K562 (cell line): ENCODE results near the gene OSBPL1A. TPM values are rescaled to one million over a fixed set of nuclear protein-coding genes. Genes with fewer than 3 reads are reported as not detected.

Source experiments
- ATAC-seq: fragments of 200-7000 bp; cut with Tn5 transposase; 3 replicates; pipeline ENCODE4 v1.9.1; 2020; ENCODE audit warnings: moderate library complexity
- BruUV-seq: library from RNA; stranded (reverse); fragments of 400-500 nt; replicated peaks from 2 replicates; lab custom pipeline; 2021; lab: Mats Ljungman, UMichigan
- CTCF ChIA-PET: fragments of 300-600 bp; formaldehyde crosslinking; extraction: SDS; loops from one replicate; lab custom pipeline; 2021; ENCODE audit warnings: low intra/inter-chr PET ratio; lab: Yijun Ruan, JAX
- POLR2A ChIA-PET: fragments of 300-600, 350-650 bp; sonication (Branson Sonifier 250); formaldehyde crosslinking; extraction: SDS; loops from one replicate; lab custom pipeline; 2021; ENCODE audit warnings: antibody characterized with exemption, inconsistent platforms; lab: Yijun Ruan, JAX
- DNase-seq, 4 experiments: peaks; one replicate each; pipeline versions ENCODE4 v3.0.0 to v3.0.0-alpha.2; 2011 to 2018; ENCODE audit warnings: low spot score in 3 of 4, mixed read lengths in 3 of 4; ENCODE audit errors: extremely low read depth in 1 of 4
- FAIRE-seq: peaks from 2 replicates; lab custom pipeline; 2011; peaks lifted over from hg19 to GRCh38; lab: Jason Lieb, UNC
- H2AFZ ChIP-seq: 2 replicates; pipeline ENCODE4 v1.6.0; 2011; ENCODE audit warnings: low read depth, low read length, control low read depth, inconsistent platforms
- H3K27ac ChIP-seq: fragments of 200-600 bp; 3 replicates; pipeline ENCODE4 v1.8.0; 2011; ENCODE audit warnings: low read depth, mild to moderate bottlenecking, control low read depth, inconsistent platforms, low read length, moderate library complexity, mixed read lengths; ENCODE audit errors: extremely low read depth
- H3K27me3 ChIP-seq, 2 experiments: fragments of 300-600 bp in 1 of 2; 2 replicates in 1 of 2; 3 replicates in 1 of 2; pipeline versions ENCODE4 v1.6.0 to v1.8.0; 2011; ENCODE audit warnings: inconsistent platforms in 2 of 2, low read length in 2 of 2, mild to moderate bottlenecking in 1 of 2, mixed read lengths in 1 of 2, moderate library complexity in 1 of 2; ENCODE audit not compliant: control insufficient read depth in 2 of 2, insufficient read depth in 2 of 2
- H3K36me3 ChIP-seq: fragments of 300-600 bp; 3 replicates; pipeline ENCODE4 v1.8.0; 2011; ENCODE audit warnings: mild to moderate bottlenecking, low read length, inconsistent platforms; ENCODE audit not compliant: control insufficient read depth, insufficient read depth
- H3K4me1 ChIP-seq, 2 experiments: fragments of 200-600 bp in 1 of 2; replicated peaks in 1 of 2; 2 replicates in 1 of 2; 3 replicates in 1 of 2; pipeline versions ENCODE4 v1.5.1 to v1.8.0; 2011; ENCODE audit warnings: inconsistent platforms in 2 of 2, low read length in 2 of 2, mild to moderate bottlenecking in 1 of 2, mixed read lengths in 1 of 2, moderate library complexity in 1 of 2; ENCODE audit not compliant: control insufficient read depth in 2 of 2, insufficient read depth in 2 of 2
- H3K4me2 ChIP-seq: 2 replicates; pipeline ENCODE4 v1.6.1; 2011; ENCODE audit warnings: low read length, control low read depth, inconsistent platforms, mixed read lengths; ENCODE audit not compliant: insufficient read depth
- H3K4me3 ChIP-seq: fragments of 200-600 bp; sonication (generic), shearing (Covaris generic); 2 replicates; pipeline ENCODE4 v1.5.1; 2016; ENCODE audit warnings: control low read depth, inconsistent platforms
- H3K79me2 ChIP-seq: fragments of 200-600 bp; 3 replicates; pipeline ENCODE4 v1.8.0; 2011; ENCODE audit warnings: low read length, inconsistent platforms; ENCODE audit not compliant: control insufficient read depth, insufficient read depth
- H3K9ac ChIP-seq, 2 experiments: 2 replicates each; pipeline versions ENCODE4 v1.6.0 to v1.6.1; 2011; ENCODE audit warnings: low read depth in 2 of 2, low read length in 2 of 2, control low read depth in 1 of 2, inconsistent platforms in 1 of 2, mild to moderate bottlenecking in 1 of 2, mixed read lengths in 1 of 2; ENCODE audit not compliant: insufficient read depth in 1 of 2
- H3K9me1 ChIP-seq: one replicate; pipeline ENCODE4 v1.6.0; 2011; ENCODE audit warnings: inconsistent platforms, mild to moderate bottlenecking, low read length, moderate library complexity; ENCODE audit not compliant: control insufficient read depth, insufficient read depth
- H3K9me3 ChIP-seq: replicated peaks from 2 replicates; pipeline ENCODE4 v1.5.1; 2011; ENCODE audit warnings: low read depth, low read length, inconsistent platforms; ENCODE audit not compliant: control insufficient read depth, insufficient read depth
- H4K20me1 ChIP-seq: replicated peaks from 2 replicates; pipeline ENCODE4 v1.6.1; 2011; ENCODE audit warnings: low read length, inconsistent platforms, mixed read lengths; ENCODE audit not compliant: control insufficient read depth, insufficient read depth
- CEBPB ChIP-seq: fragments of 450-650 bp; IDR thresholded peaks from 2 replicates; pipeline ENCODE4 v1.6.1; 2016; ENCODE audit warnings: missing genetic modification characterization, missing compliant biosample characterization
- CREBBP ChIP-seq: IDR thresholded peaks from one replicate; pipeline ENCODE4 v1.6.1; 2012; ENCODE audit warnings: low read depth, mild to moderate bottlenecking, control low read depth, inconsistent platforms, low read length
- CSDE1 ChIP-seq, 2 experiments: fragments of 450-650 bp; IDR thresholded peaks; 2 replicates each; pipeline ENCODE4 v1.6.1; 2016; ENCODE audit warnings: mild to moderate bottlenecking in 1 of 2
- ETS2 ChIP-seq: IDR thresholded peaks from 2 replicates; pipeline ENCODE4 v1.6.1; 2016; ENCODE audit warnings: borderline replicate concordance, missing genetic modification characterization, mild to moderate bottlenecking, moderate library complexity, missing compliant biosample characterization; ENCODE audit not compliant: poor library complexity, severe bottlenecking
- KDM4B ChIP-seq, 2 experiments: fragments of 450-650 bp in 1 of 2; sonication (generic) in 1 of 2; IDR thresholded peaks; 2 replicates each; pipeline ENCODE4 v1.6.1; 2016 to 2017; ENCODE audit warnings: borderline replicate concordance in 2 of 2, antibody characterized with exemption in 1 of 2, low read depth in 1 of 2, mild to moderate bottlenecking in 1 of 2
- MED1 ChIP-seq: sonication (generic); formaldehyde crosslinking; IDR thresholded peaks from 2 replicates; pipeline ENCODE4 v1.8.1; 2023; ENCODE audit warnings: missing genetic modification reagents, borderline replicate concordance
- MXI1 ChIP-seq: IDR thresholded peaks from 2 replicates; pipeline ENCODE4 v1.6.1; 2011; ENCODE audit warnings: low read depth, mild to moderate bottlenecking, improper control_type of control experiment, low read length
- POLR2H ChIP-seq: IDR thresholded peaks from 2 replicates; pipeline ENCODE4 v1.6.1; 2016; ENCODE audit warnings: missing genetic modification characterization, low read depth, mild to moderate bottlenecking, control low read depth, missing compliant biosample characterization, moderate library complexity
- POLR3A ChIP-seq: IDR thresholded peaks from 2 replicates; pipeline ENCODE4 v1.6.1; 2011; ENCODE audit warnings: borderline replicate concordance, mild to moderate bottlenecking, moderate library complexity; ENCODE audit not compliant: insufficient read length, insufficient read depth; ENCODE audit errors: extremely low read depth
- ZKSCAN3 ChIP-seq: fragments of 250-450 bp; sonication (Bioruptor Pico); IDR thresholded peaks from 2 replicates; pipeline ENCODE4 v1.4.0; 2020
- ZNF57 ChIP-seq: fragments of 450-650 bp; formaldehyde crosslinking; IDR thresholded peaks from 2 replicates; pipeline ENCODE4 v1.4.0; 2020; ENCODE audit warnings: mild to moderate bottlenecking, moderate library complexity
- WGBS: fragments of 100-300 bp; shearing (Covaris generic); methylation state at CpG from one replicate; pipeline ENCODE4 v1.1.6; 2016; ENCODE audit warnings: low coverage, mixed read lengths; ENCODE audit not compliant: insufficient coverage; ENCODE audit errors: missing lambda C conversion rate; 5-methylcytosine and 5-hydroxymethylcytosine counted together
- in situ Hi-C: fragments of 300-500 bp; cut with MboI; formaldehyde crosslinking; loops from 4 replicates; pipeline ENCODE4 v1.15.0; 2018; ENCODE audit warnings: inconsistent platforms, mixed read lengths
- intact Hi-C: fragments of 100-400 bp; cut with micrococcal nuclease; formaldehyde crosslinking; loops from 2 replicates; pipeline ENCODE4 v1.14.2; 2022
- polyA plus RNA-seq, 8 experiments: library from polyadenylated mRNA; depleted of rRNA in 4 of 8; stranded (reverse) in 5 of 8; unstranded in 3 of 8; fragments of >200 nt; fragmentation: Nextera tagmentation in 2 of 8; fragmentation: Illumina TruSeq in 1 of 8; extraction: Ambion mirVana in 2 of 8; extraction: Trizol in 1 of 8; gene quantifications; 2 replicates each; pipeline versions ENCODE4 v1.2.1 to v1.2.3, GENCODE V29; 2011 to 2014; ENCODE audit warnings: inconsistent platforms in 1 of 8, missing spikeins in 1 of 8
- total RNA-seq, 7 experiments: library from RNA; depleted of rRNA in 6 of 7; stranded (reverse); fragments of >200 nt in 6 of 7; fragmentation: Illumina TruSeq in 2 of 7; extraction: Trizol in 2 of 7; gene quantifications; 2 replicates each; pipeline versions ENCODE4 v1.2.1 to v1.2.3, GENCODE V29; 2011 to 2021; ENCODE audit warnings: low replicate concordance in 1 of 7
- TF ChIP-seq, protein P1 (sequence below): fragments of 250-450 bp; sonication (Bioruptor Pico); IDR thresholded peaks from 2 replicates; pipeline ENCODE4 v1.9.0; 2021; ENCODE audit warnings: mild to moderate bottlenecking, inconsistent platforms
- TF ChIP-seq, protein P2 (sequence below): fragments of 450-650 bp; IDR thresholded peaks from 2 replicates; pipeline ENCODE4 v1.6.1; 2016; ENCODE audit warnings: antibody characterized with exemption
- TF ChIP-seq, protein P3 (sequence below): IDR thresholded peaks from 3 replicates; pipeline ENCODE4 v1.6.1; 2011; ENCODE audit warnings: borderline replicate concordance, mild to moderate bottlenecking; ENCODE audit not compliant: insufficient read length, insufficient read depth
- TF ChIP-seq, protein P4 (sequence below): sonication (generic); formaldehyde crosslinking; IDR thresholded peaks from 2 replicates; pipeline ENCODE4 v1.8.0; 2022; ENCODE audit warnings: mild to moderate bottlenecking, missing genetic modification reagents

Gene OSBPL1A
- total and polyA plus RNA-seq, 9 of the 15 experiments (the other 6 are each of a cell fraction or from before 2014, with no cell fraction given): 0.40 to 0.49 TPM; not detected in 7

DNA sequence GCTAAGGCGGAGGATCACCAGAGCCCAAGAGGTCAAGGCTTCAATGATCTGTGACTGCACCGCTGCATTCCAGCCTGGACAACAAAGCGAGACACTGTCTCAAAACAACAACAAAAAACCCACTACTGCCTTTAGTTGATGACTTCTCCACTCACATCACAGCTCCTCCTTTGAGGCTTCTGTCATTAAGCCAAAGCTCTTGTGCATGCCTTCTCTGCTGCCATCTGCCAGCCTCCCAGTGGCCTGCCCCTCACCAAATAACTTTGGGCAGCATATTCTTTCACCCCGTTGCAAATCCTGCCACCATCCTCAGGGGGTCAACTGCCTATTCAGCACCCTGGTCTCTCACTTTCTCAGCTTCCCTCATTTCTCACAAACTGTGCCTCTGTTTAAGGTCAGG, 27.5 kb downstream of the OSBPL1A start:
- Histone ChIP-seq H3K4me3 (no peak overlapping the region), H4K20me1 (no peaks in the 10 kb centered on the region), H3K27me3 (0 out of 5 replicates have a peak, but pooled peaks cover 0 to 5% of the 10 kb centered on the region in 2 experiments), H3K36me3 (no peaks in the 10 kb centered on the region), H3K4me1 (no peaks in the 10 kb centered on the region), H3K9me1 (no peaks in the 10 kb centered on the region), H3K27ac (no peak overlapping the region), H3K4me2 (no peak overlapping the region), H3K9me3 (no peaks in the 10 kb centered on the region), H3K79me2 (no peaks in the 10 kb centered on the region), H2AFZ (no peak overlapping the region), H3K9ac (no peak overlapping the region)
- ChIA-PET POLR2A (interaction anchor here (0.7 kb wide), 1 partner anchor 1357 kb away, joined by 3 read pairs; no protein-coding TSS in a partner anchor), CTCF (no interaction called here)
- in situ Hi-C loops: no loop called here
- BruUV-seq: no TSS peak
- ATAC-seq (no peak), FAIRE-seq (no peak), DNase-seq (no peak)
- intact Hi-C loops: no loop called here
- 4% methylated on average over 4 of the region's 4 CpGs for WGBS
- TF ChIP-seq CEBPB (tag): no peak
- TF ChIP-seq POLR3A: no peak
- TF ChIP-seq CREBBP: no peak
- no peak for TF ChIP-seq POLR2H
- TF ChIP-seq, protein P1, sequence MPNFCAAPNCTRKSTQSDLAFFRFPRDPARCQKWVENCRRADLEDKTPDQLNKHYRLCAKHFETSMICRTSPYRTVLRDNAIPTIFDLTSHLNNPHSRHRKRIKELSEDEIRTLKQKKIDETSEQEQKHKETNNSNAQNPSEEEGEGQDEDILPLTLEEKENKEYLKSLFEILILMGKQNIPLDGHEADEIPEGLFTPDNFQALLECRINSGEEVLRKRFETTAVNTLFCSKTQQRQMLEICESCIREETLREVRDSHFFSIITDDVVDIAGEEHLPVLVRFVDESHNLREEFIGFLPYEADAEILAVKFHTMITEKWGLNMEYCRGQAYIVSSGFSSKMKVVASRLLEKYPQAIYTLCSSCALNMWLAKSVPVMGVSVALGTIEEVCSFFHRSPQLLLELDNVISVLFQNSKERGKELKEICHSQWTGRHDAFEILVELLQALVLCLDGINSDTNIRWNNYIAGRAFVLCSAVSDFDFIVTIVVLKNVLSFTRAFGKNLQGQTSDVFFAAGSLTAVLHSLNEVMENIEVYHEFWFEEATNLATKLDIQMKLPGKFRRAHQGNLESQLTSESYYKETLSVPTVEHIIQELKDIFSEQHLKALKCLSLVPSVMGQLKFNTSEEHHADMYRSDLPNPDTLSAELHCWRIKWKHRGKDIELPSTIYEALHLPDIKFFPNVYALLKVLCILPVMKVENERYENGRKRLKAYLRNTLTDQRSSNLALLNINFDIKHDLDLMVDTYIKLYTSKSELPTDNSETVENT (CRISPR knock-in tag): no peak
- TF ChIP-seq, protein P2, sequence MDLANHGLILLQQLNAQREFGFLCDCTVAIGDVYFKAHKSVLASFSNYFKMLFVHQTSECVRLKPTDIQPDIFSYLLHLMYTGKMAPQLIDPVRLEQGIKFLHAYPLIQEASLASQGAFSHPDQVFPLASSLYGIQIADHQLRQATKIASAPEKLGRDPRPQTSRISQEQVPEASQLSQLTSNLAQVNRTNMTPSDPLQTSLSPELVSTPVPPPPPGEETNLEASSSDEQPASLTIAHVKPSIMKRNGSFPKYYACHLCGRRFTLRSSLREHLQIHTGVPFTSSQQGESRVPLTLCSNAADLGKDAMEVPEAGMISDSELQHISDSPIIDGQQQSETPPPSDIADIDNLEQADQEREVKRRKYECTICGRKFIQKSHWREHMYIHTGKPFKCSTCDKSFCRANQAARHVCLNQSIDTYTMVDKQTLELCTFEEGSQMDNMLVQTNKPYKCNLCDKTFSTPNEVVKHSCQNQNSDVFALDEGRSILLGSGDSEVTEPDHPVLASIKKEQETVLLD: no peak
- no peak for TF ChIP-seq ZNF57
- no peak for TF ChIP-seq MED1 (CRISPR knock-in tag)
- TF ChIP-seq KDM4B (IDR thresholded peaks at IDR 0.05; ENCODE audit: borderline replicate concordance in 2 of 2, low read depth in 1 of 2): no peak
- no peak for TF ChIP-seq ETS2 (tag)
- TF ChIP-seq CSDE1 (IDR thresholded peaks at IDR 0.05): no peak
- no peak for TF ChIP-seq ZKSCAN3 (CRISPR knock-in tag)
- TF ChIP-seq, protein P3, sequence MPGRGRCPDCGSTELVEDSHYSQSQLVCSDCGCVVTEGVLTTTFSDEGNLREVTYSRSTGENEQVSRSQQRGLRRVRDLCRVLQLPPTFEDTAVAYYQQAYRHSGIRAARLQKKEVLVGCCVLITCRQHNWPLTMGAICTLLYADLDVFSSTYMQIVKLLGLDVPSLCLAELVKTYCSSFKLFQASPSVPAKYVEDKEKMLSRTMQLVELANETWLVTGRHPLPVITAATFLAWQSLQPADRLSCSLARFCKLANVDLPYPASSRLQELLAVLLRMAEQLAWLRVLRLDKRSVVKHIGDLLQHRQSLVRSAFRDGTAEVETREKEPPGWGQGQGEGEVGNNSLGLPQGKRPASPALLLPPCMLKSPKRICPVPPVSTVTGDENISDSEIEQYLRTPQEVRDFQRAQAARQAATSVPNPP: no peak
- TF ChIP-seq, protein P4, sequence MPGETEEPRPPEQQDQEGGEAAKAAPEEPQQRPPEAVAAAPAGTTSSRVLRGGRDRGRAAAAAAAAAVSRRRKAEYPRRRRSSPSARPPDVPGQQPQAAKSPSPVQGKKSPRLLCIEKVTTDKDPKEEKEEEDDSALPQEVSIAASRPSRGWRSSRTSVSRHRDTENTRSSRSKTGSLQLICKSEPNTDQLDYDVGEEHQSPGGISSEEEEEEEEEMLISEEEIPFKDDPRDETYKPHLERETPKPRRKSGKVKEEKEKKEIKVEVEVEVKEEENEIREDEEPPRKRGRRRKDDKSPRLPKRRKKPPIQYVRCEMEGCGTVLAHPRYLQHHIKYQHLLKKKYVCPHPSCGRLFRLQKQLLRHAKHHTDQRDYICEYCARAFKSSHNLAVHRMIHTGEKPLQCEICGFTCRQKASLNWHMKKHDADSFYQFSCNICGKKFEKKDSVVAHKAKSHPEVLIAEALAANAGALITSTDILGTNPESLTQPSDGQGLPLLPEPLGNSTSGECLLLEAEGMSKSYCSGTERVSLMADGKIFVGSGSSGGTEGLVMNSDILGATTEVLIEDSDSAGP (CRISPR knock-in tag): no peak
- no peak for TF ChIP-seq MXI1
